Left lung (tissue), 10 donors: ENCODE measurements around the gene OR51M1. TPM values are rescaled to one million over a fixed set of nuclear protein-coding genes. Genes with fewer than 3 reads are reported as not detected.
"Not testable (repeated sequence)": the region's sequence is repeated elsewhere in the genome, so short reads cannot be mapped to it uniquely, and the experiment has no call there.

ENCODE experiments used
- ATAC-seq: fragments of 200-7000 bp; cut with Tn5 transposase; one replicate; pipeline ENCODE4 v1.9.1; 2020; ENCODE audit warnings: moderate library complexity
- DNase-seq, 4 donors: peaks; one replicate each; pipeline ENCODE4 v3.0.0-alpha.2; 2013 to 2020
- H3K27ac ChIP-seq, 2 donors: fragments of 200-600 bp; sonication (generic) in 1 of 2; one replicate each; pipeline versions ENCODE4 v1.5.0 to v1.8.0; 2020 to 2021
- H3K27me3 ChIP-seq, 2 donors: fragments of 200-600 bp; sonication (generic) in 1 of 2; one replicate each; pipeline versions ENCODE4 v1.5.0 to v1.8.0; 2020 to 2021
- H3K36me3 ChIP-seq, 2 donors: fragments of 200-600 bp; sonication (generic) in 1 of 2; one replicate each; pipeline versions ENCODE4 v1.5.0 to v1.8.0; 2020 to 2021
- H3K4me1 ChIP-seq, 2 donors: fragments of 200-600 bp; one replicate each; pipeline ENCODE4 v1.8.0; 2021
- H3K4me3 ChIP-seq, 2 donors: fragments of 200-600 bp; sonication (generic) in 1 of 2; one replicate each; pipeline versions ENCODE4 v1.5.0 to v1.8.0; 2020 to 2021; ENCODE audit warnings: mild to moderate bottlenecking in 1 of 2
- H3K9me3 ChIP-seq, 2 donors: fragments of 200-600 bp; sonication (generic) in 1 of 2; one replicate each; pipeline versions ENCODE4 v1.5.0 to v1.8.0; 2020 to 2021
- CTCF ChIP-seq, 2 donors: fragments of 200-600 bp; sonication (generic) in 1 of 2; IDR thresholded peaks; one replicate each; pipeline versions ENCODE4 v1.5.0 to v1.8.0; 2021; ENCODE audit warnings: antibody characterized with exemption in 2 of 2
- intact Hi-C, 2 donors: fragments of 100-400 bp; cut with DNase I; formaldehyde crosslinking; loops; one replicate each; pipeline versions ENCODE4 v1.11.2 to v1.14.2; 2022
- polyA plus RNA-seq, 6 donors: library from polyadenylated mRNA; unstranded; fragments of 120-200 nt; gene quantifications; one replicate each; pipeline ENCODE4 v1.2.1, GENCODE V29; 2013; ENCODE audit not compliant: insufficient read length in 6 of 6
- total RNA-seq, 2 donors: library from RNA; stranded (reverse); fragmentation: NEBNext Ultra II Directional; extraction: Animal tissue kit (Norgen Biotek cat#: 25700); gene quantifications; one replicate each; pipeline ENCODE4 v1.2.1, GENCODE V29; 2021
- donor health status: DM: no; HTN: yes; CAD: no.
- donor health status: DM: no; HTN: no; CAD: no.

OR51M1 gene
- total and polyA plus RNA-seq, 8 donors: 0.06 to 0.24 (median 0.08) TPM; not detected in 4

DNA sequence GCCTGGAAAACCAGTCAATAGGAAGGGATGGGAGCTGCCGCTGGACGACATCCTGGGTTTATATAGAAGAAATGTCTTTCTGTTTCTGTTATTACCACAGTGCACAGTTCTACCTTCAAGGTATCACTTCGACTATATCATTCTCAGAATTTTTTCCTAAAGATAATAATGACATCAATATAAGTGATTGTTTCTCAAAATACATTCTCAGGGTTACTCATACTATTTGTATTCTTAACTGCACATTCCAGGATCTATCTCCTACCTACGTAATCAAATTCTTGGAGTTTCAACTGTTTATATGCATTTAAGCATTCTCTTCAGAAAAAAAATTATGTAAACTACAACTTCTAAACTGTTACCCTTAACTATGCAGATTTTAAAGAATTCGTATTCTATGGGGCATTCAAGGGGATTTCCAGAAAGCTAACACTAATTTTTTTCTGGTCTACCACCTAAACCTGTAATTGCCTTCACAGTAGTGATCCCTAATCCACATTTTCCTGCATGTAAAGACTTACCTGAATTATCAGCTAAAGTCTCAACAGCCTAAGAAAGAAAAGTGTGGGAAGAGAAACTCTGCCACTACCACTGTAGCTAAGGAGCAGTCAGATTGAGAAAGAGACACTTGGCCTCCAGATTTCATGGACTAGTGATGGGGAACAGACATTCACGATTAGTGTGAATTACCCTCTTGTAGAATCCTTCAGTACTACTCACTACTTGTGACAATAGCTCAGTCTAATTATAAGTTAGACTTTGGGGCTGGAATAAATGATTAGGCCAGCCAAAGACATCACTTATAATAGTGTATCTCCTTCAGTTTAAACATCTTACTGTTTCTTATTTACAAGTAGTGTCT is 39.9 kb upstream of the OR51M1 start, which contains the start of gene OR51B5:
Gene OR51B5 (minus strand): TSS at position 51 of the 862 bp plus-strand sequence. CDS start 0 bp downstream, at position 51.
- H3K4me3 ChIP-seq: no peak within 1 kb of the TSS
- DNase-seq (no peak), ATAC-seq (no peak)
- no peaks in the 10 kb centered on the region for H3K36me3 ChIP-seq
- no peaks in the 10 kb centered on the region for H3K4me1 ChIP-seq
- no peak within 1 kb of the TSS for H3K27ac ChIP-seq
- H3K9me3 ChIP-seq: no peaks in the 10 kb centered on the region
- intact Hi-C loops: no loop called here
- no peak for TF ChIP-seq CTCF (IDR thresholded peaks at IDR 0.05)
- no peaks in the 10 kb centered on the region for H3K27me3 ChIP-seq

GRCh38 chr11:5345831-5346230 is 37.8 kb upstream of the OR51M1 start:
- ATAC-seq: no peak

DNA sequence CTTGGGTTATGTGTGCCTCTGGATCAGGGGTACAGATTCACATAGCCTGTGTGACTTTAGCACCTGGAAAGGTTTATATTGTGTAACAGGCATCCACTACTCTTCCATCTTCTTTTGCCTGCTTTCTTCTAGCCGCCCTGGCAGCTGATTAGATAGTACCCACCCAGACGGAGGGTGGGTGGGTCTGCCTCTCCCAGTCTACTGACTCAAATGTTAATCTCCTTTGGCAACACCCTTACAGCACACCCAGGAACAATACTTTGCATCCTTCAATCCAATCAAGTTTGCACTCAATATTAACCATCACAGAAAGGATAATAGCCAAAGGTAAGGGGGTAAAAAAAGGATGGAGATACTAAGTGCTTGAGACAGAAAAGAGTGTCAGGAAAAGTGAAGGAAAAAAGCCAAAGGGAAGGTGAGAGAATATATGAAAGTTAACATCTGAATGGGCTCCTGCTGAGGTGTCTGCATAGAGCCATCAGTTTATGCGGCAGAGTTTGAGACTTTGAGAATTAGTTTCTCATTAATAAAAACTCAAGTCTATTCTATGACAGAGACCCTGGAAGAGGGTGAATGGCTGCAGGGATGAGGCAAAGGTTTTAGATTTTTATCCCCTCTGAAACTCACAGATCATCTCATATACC is 34.9 kb upstream of the OR51M1 start:
- ATAC-seq: no peak
- Histone ChIP-seq H3K9me3 (no peaks in the 10 kb centered on the region), H3K4me1 (no peaks in the 10 kb centered on the region), H3K27ac (no peak overlapping the region), H3K27me3 (no peaks in the 10 kb centered on the region), H3K36me3 (no peaks in the 10 kb centered on the region), H3K4me3 (no peak overlapping the region)
- intact Hi-C loops: no loop called here
- DNase-seq: no peak
- TF ChIP-seq CTCF (IDR thresholded peaks at IDR 0.05): no peak

More at GRCh38 chr11:5345831-5346230, 37.8 kb upstream of the OR51M1 start:
- DNase-seq: no peak
- intact Hi-C loops: no loop called here
- Histone ChIP-seq H3K27me3 (no peaks in the 10 kb centered on the region), H3K4me1 (no peaks in the 10 kb centered on the region), H3K4me3 (no peak overlapping the region), H3K27ac (no peak overlapping the region), H3K9me3 (no peaks in the 10 kb centered on the region), H3K36me3 (no peaks in the 10 kb centered on the region)
- TF ChIP-seq CTCF (IDR thresholded peaks at IDR 0.05): no peak

DNA sequence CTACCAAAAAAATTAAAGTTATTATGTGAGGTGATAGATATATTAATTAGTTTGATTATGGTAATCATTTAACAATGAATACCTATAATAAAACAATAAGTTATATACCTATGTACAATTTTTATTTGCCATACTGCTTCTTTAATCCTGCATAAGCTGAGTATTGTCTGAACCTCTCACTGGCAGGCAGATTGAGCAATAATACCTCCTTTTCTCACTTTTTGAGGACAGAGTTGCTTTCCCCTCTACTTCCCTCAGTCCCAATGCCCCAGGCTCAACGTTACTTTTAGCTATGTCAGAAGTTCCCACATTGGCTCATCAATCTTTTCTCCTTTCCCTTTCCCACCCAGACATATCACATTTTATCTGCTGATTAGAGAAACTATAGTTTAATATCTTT is 34.1 kb upstream of the OR51M1 start:
- no peaks in the 10 kb centered on the region for H3K4me1 ChIP-seq
- intact Hi-C loops: no loop called here
- no peaks in the 10 kb centered on the region for H3K27me3 ChIP-seq
- H3K36me3 ChIP-seq: no peaks in the 10 kb centered on the region
- DNase-seq (no peak), ATAC-seq (no peak)
- TF ChIP-seq CTCF (IDR thresholded peaks at IDR 0.05): no peak
- no peak overlapping the region for H3K4me3 ChIP-seq
- H3K9me3 ChIP-seq: no peaks in the 10 kb centered on the region
- no peak overlapping the region for H3K27ac ChIP-seq

DNA sequence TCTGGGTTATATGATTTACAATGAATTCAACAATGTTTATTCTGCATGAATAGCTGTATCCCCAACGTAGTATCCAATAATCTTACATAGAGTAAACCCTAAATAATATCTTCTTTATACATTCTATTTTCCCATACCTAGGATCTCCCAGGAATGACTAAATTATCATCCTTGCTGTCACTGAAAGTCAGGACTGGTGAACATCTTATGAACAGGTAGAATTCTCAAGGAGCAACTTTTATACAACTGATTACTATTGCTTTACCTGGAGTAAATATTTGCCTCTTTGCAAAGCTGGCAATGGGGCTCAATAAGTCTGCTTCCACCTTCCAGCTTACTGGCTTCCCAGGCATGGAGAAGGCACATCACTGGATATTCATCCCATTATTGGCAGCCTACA is 32.4 kb upstream of the OR51M1 start, which contains the start of gene OR51B6:
Gene OR51B6 (plus strand): TSS at position 301 of the 400 bp plus-strand sequence. CDS start 0 bp downstream, at position 301.
- Histone ChIP-seq H3K4me1 (no peaks in the 10 kb centered on the region), H3K4me3 (no peak within 1 kb of the TSS), H3K36me3 (no peaks in the 10 kb centered on the region), H3K9me3 (no peaks in the 10 kb centered on the region), H3K27me3 (no peaks in the 10 kb centered on the region), H3K27ac (no peak within 1 kb of the TSS)
- intact Hi-C loops: no loop called here
- ATAC-seq (no peak), DNase-seq (no peak)
- no peak for TF ChIP-seq CTCF (IDR thresholded peaks at IDR 0.05)

- H3K27ac ChIP-seq, H3K36me3 ChIP-seq, DNase-seq, H3K27me3 ChIP-seq, H3K4me1 ChIP-seq, H3K9me3 ChIP-seq, ATAC-seq, intact Hi-C loops, H3K4me3 ChIP-seq: not testable (repeated sequence)
These were observed 27.6 kb upstream of the OR51M1 start for GRCh38 chr11:5356031-5356430.
